ENCODE measurements around the gene SBF2.

The SBF2 gene

GRCh38 chr11:9884601-9885000, 409.4 kb downstream of the SBF2 start:
- TF ChIP-seq CTCF (IDR thresholded peaks at IDR 0.05; ENCODE audit: insufficient read depth, low read length, poor library complexity, severe bottlenecking) (no peak), EZH2phosphoT487 (conservative IDR thresholded peaks at IDR 0.05; ENCODE audit: low read length) (no peak)
- Histone ChIP-seq H3K79me2 (ENCODE audit: insufficient read depth, low read length) (no peaks in the 10 kb centered on the region), H3K4me2 (ENCODE audit: low read depth, low read length, poor library complexity, severe bottlenecking) (no peak overlapping the region), H3K4me3 (ENCODE audit: insufficient read depth, low read length, poor library complexity, severe bottlenecking) (no peak overlapping the region), H3K27me3 (ENCODE audit: low read length) (no peaks in the 10 kb centered on the region), H3K9me3 (ENCODE audit: insufficient read depth, low read length) (no peaks in the 10 kb centered on the region), H3K27ac (ENCODE audit: low read depth, low read length) (no peak overlapping the region), H2AFZ (ENCODE audit: low read depth, low read length, severe bottlenecking) (no peak overlapping the region), H3K9ac (ENCODE audit: low read length) (no peak overlapping the region), H4K20me1 (ENCODE audit: low read depth, low read length) (peaks cover 4% of the 10 kb centered on the region; the same call in 1 of the 2 replicates), H3K9me2 (replicated peaks; ENCODE audit: insufficient read depth, low read length) (no peaks in the 10 kb centered on the region), H3K36me3 (ENCODE audit: low read length) (no peaks in the 10 kb centered on the region), H3F3A (ENCODE audit: insufficient read depth) (no peaks in the 10 kb centered on the region)

GRCh38 chr11:9880657-9881056, 413.4 kb downstream of the SBF2 start:
- Histone ChIP-seq H3K9me3 (ENCODE audit: insufficient read depth, low read length) (no peaks in the 10 kb centered on the region), H3K79me2 (ENCODE audit: insufficient read depth, low read length) (no peaks in the 10 kb centered on the region), H3K27me3 (ENCODE audit: low read length) (no peaks in the 10 kb centered on the region), H3K9me2 (replicated peaks; ENCODE audit: insufficient read depth, low read length) (no peaks in the 10 kb centered on the region), H4K20me1 (ENCODE audit: low read depth, low read length) (no peaks in the 10 kb centered on the region), H2AFZ (ENCODE audit: low read depth, low read length, severe bottlenecking) (no peak overlapping the region), H3K9ac (ENCODE audit: low read length) (no peak overlapping the region), H3K4me2 (ENCODE audit: low read depth, low read length, poor library complexity, severe bottlenecking) (no peak overlapping the region), H3K36me3 (ENCODE audit: low read length) (no peaks in the 10 kb centered on the region), H3F3A (ENCODE audit: insufficient read depth) (no peaks in the 10 kb centered on the region), H3K27ac (ENCODE audit: low read depth, low read length) (no peak overlapping the region), H3K4me3 (ENCODE audit: insufficient read depth, low read length, poor library complexity, severe bottlenecking) (no peak overlapping the region)
- TF ChIP-seq CTCF (IDR thresholded peaks at IDR 0.05; ENCODE audit: insufficient read depth, low read length, poor library complexity, severe bottlenecking) = no peak
- TF ChIP-seq EZH2phosphoT487 (conservative IDR thresholded peaks at IDR 0.05; ENCODE audit: low read length) = no peak

DNA sequence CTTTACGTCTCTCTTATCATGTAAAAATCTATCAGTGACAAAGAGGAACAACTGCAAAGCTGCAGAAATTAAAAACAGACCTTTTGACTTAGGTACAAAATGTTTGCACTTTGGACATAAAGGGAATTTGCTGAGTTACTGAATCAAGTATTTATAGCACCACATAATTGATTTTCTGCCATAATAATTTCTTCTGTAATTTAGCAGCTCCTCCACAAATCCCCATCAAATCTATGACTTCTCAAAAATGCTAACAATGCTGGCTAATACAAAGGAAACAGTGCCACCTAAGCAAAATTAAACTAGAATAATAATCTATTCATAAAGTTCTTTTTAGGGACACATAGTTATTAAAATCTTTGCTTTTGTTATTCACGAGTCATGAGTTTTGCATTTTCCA, 415.1 kb downstream of the SBF2 start:
- TF ChIP-seq EZH2phosphoT487 (conservative IDR thresholded peaks at IDR 0.05; ENCODE audit: low read length) (no peak), CTCF (IDR thresholded peaks at IDR 0.05; ENCODE audit: insufficient read depth, low read length, poor library complexity, severe bottlenecking) (no peak)
- no peak overlapping the region for H3K4me2 ChIP-seq (ENCODE audit: low read depth, low read length, poor library complexity, severe bottlenecking)
- no peak overlapping the region for H3K27ac ChIP-seq (ENCODE audit: low read depth, low read length)

More for the DNA sequence above, 415.1 kb downstream of the SBF2 start:
- no peak overlapping the region for H2AFZ ChIP-seq (ENCODE audit: low read depth, low read length, severe bottlenecking)
- H3K27me3 ChIP-seq (ENCODE audit: low read length) = no peaks in the 10 kb centered on the region
- no peak overlapping the region for H3K9ac ChIP-seq (ENCODE audit: low read length)
- H3F3A ChIP-seq (ENCODE audit: insufficient read depth) = no peaks in the 10 kb centered on the region
- H3K4me3 ChIP-seq (ENCODE audit: insufficient read depth, low read length, poor library complexity, severe bottlenecking) = no peak overlapping the region
- no peaks in the 10 kb centered on the region for H3K9me2 ChIP-seq (replicated peaks; ENCODE audit: insufficient read depth, low read length)
- no peaks in the 10 kb centered on the region for H4K20me1 ChIP-seq (ENCODE audit: low read depth, low read length)
- no peaks in the 10 kb centered on the region for H3K36me3 ChIP-seq (ENCODE audit: low read length)
- H3K9me3 ChIP-seq (ENCODE audit: insufficient read depth, low read length) = no peaks in the 10 kb centered on the region
- H3K79me2 ChIP-seq (ENCODE audit: insufficient read depth, low read length) = no peaks in the 10 kb centered on the region

All from SU-DHL-6 (cell line).